Urinary bladder (tissue), 4 donors: ENCODE results near the gene RYR3. TPM values are rescaled to one million over a fixed set of nuclear protein-coding genes. Genes with fewer than 3 reads are reported as not detected.

ENCODE experiments used
- DNase-seq: peaks from one replicate; pipeline ENCODE4 v3.0.0-alpha.2; 2015; ENCODE audit errors: extremely low spot score
- H3K27ac ChIP-seq: one replicate; pipeline ENCODE4 v1.5.1; 2013; ENCODE audit warnings: low read depth, mild to moderate bottlenecking, moderate library complexity
- H3K36me3 ChIP-seq: one replicate; pipeline ENCODE4 v1.6.1; 2013; ENCODE audit warnings: mild to moderate bottlenecking, moderate library complexity; ENCODE audit not compliant: insufficient read depth
- H3K4me1 ChIP-seq: one replicate; pipeline ENCODE4 v1.6.1; 2013; ENCODE audit warnings: mild to moderate bottlenecking, moderate library complexity; ENCODE audit not compliant: insufficient read depth
- H3K4me3 ChIP-seq: one replicate; pipeline ENCODE4 v1.5.1; 2013; ENCODE audit warnings: low read depth, low read length
- WGBS: extraction: QIAGEN DNeasy Blood & Tissue Kit; methylation state at CpG from one replicate; pipeline ENCODE4 v1.1.7; 2013; 5-methylcytosine and 5-hydroxymethylcytosine counted together
- polyA plus RNA-seq: library from polyadenylated mRNA; stranded (reverse); fragments of 200-250 nt; gene quantifications from one replicate; pipeline ENCODE4 v1.2.3, GENCODE V29; 2013
- total RNA-seq: library from RNA; depleted of rRNA; stranded (reverse); fragments of >200 nt; gene quantifications from one replicate; pipeline ENCODE4 v1.2.3, GENCODE V29; 2014
- donor health status: healthy with polysubstance abuse.
- donor health status: healthy.

The RYR3 gene
- total and polyA plus RNA-seq, 2 donors, result 5.1 to 10.5 TPM

- WGBS, result 96% methylated on average over 3 of the region's 3 CpGs
- Histone ChIP-seq H3K27ac (no peak overlapping the region), H3K4me1 (no peaks in the 10 kb centered on the region), H3K4me3 (no peak overlapping the region), H3K36me3 (no peaks in the 10 kb centered on the region)
- no peak for DNase-seq
Observed at GRCh38 chr15:33489335-33489734, 178.6 kb downstream of the RYR3 start.

- 24% methylated on average over 1 of the region's 1 CpG for WGBS
- no peak for DNase-seq
Observed at GRCh38 chr15:33490703-33491102, 179.9 kb downstream of the RYR3 start.

DNA sequence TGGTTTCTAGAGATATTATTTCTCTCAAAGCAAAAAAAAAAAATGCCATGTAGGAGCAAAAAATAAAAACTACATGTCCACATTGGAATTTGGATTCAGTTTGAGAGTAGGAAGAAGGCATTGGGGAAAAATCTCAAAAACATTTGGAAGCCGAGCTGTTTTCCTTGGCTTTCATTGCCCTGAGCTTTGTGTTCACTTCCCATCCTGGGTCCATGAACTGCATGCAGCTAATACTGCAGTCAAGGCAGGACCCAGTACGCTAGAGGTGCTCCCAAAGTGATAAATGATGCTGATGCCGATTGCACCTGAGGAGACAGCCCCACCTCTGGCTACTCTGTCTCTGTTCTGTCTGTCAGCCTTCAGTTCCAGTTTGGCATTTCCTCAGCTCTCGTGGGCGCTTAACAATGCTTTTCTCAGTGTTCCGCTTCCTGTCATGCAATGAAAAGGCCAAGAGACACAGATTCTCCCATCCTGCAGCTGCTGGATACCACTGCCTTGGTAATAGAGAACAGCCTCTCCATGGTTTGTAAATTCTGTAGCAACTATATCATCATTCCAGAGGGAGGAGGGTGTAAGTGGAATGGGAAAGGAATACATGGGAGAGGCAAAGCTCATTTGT, 181.8 kb downstream of the RYR3 start:
- no peaks in the 10 kb centered on the region for H3K36me3 ChIP-seq
- H3K27ac ChIP-seq, result no peak overlapping the region
- H3K4me3 ChIP-seq, result no peak overlapping the region
- H3K4me1 ChIP-seq, result no peaks in the 10 kb centered on the region
- no peak for DNase-seq
- 72% methylated on average over 6 of the region's 6 CpGs for WGBS

More at GRCh38 chr15:33490703-33491102, 179.9 kb downstream of the RYR3 start:
- Histone ChIP-seq H3K4me3 (no peak overlapping the region), H3K36me3 (no peaks in the 10 kb centered on the region), H3K27ac (no peak overlapping the region), H3K4me1 (no peaks in the 10 kb centered on the region)

- Histone ChIP-seq H3K27ac (no peak overlapping the region), H3K4me3 (no peak overlapping the region), H3K36me3 (no peaks in the 10 kb centered on the region), H3K4me1 (no peaks in the 10 kb centered on the region)
- DNase-seq, result no peak
Observed at GRCh38 chr15:33494306-33494705, 183.5 kb downstream of the RYR3 start.

GRCh38 chr15:33500432-33501195, 189.8 kb downstream of the RYR3 start:
- no peak for DNase-seq
- H3K4me1 ChIP-seq, result no peaks in the 10 kb centered on the region
- 72% methylated on average over 3 of the region's 3 CpGs for WGBS
- no peak overlapping the region for H3K4me3 ChIP-seq
- H3K36me3 ChIP-seq, result no peaks in the 10 kb centered on the region
- no peak overlapping the region for H3K27ac ChIP-seq

- no peak overlapping the region for H3K4me3 ChIP-seq
- WGBS, result 83% methylated on average over 5 of the region's 5 CpGs
- H3K36me3 ChIP-seq, result no peaks in the 10 kb centered on the region
- H3K27ac ChIP-seq, result no peak overlapping the region
- no peaks in the 10 kb centered on the region for H3K4me1 ChIP-seq
- DNase-seq, result no peak
Observed at GRCh38 chr15:33503681-33504080, 192.9 kb downstream of the RYR3 start.

GRCh38 chr15:33506781-33507296, 196.1 kb downstream of the RYR3 start:
- no peak for DNase-seq
- Histone ChIP-seq H3K4me1 (no peaks in the 10 kb centered on the region), H3K36me3 (no peaks in the 10 kb centered on the region), H3K4me3 (no peak overlapping the region), H3K27ac (no peak overlapping the region)
- WGBS, result 52% methylated on average over 1 of the region's 1 CpG

DNA sequence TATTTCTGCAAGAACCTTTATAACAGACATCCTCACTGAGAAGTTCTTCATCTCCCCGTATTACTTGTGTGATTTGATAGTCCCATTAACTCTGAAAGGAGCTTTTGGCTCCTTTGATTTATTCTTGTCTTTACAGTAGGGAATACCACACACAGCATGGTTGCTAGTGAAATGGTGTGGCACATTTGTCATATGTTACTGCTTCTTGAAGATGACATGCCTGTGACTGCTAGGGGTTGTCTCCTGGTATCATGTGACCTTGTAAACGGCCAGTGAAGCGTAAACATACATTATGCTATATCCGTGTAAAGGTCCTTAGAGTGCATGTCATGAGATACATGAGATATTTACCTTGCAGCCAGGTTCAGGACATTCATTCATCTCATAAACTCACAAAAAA, 197.9 kb downstream of the RYR3 start:
- no peaks in the 10 kb centered on the region for H3K36me3 ChIP-seq
- no peak for DNase-seq
- no peak overlapping the region for H3K27ac ChIP-seq
- H3K4me1 ChIP-seq, result no peaks in the 10 kb centered on the region
- 57% methylated on average over 4 of the region's 4 CpGs for WGBS
- H3K4me3 ChIP-seq, result no peak overlapping the region

DNA sequence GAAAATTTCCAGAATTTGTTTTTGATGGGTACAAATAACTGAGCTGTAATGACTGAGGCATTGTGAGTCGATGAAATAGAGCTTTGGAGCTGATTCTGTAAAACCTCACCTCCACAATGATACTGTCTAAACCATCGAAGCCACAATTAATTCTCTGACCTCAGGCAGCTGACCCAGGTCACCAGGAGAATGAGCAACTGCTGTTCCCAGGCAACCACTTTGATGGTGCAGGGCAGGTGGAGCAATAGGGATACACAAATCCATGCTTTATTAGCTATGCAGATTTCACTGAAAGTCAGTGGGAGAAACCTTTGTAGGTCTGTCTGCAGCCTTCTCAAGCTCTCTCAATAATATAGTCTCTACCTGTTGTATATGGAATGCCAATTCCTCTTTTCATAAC, 204.4 kb downstream of the RYR3 start:
- DNase-seq, result no peak
- Histone ChIP-seq H3K27ac (no peak overlapping the region), H3K4me1 (no peaks in the 10 kb centered on the region), H3K36me3 (no peaks in the 10 kb centered on the region), H3K4me3 (no peak overlapping the region)
- 88% methylated on average over 2 of the region's 2 CpGs for WGBS

DNA sequence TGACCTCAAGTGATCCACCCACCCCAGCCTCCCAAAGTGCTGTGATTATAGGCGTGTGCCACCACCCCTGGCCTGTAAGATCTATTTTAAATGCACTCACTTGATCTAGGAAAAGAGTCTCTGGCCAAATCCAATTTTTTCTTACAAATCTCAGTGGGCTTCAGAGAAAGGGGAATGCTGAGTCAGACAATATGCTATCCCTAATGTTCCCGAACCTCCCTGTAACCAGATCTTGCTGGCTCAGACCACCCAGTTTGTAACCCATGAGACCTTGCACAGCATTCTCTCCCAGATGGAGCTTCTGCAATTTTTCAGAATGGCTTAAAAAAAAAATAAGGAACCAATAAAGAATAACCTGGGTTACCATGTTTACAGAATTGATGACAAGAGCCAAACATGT, 205.8 kb downstream of the RYR3 start:
- Histone ChIP-seq H3K36me3 (no peaks in the 10 kb centered on the region), H3K4me3 (no peak overlapping the region), H3K27ac (no peak overlapping the region), H3K4me1 (no peaks in the 10 kb centered on the region)
- 77% methylated on average over 2 of the region's 2 CpGs for WGBS
- DNase-seq, result no peak

GRCh38 chr15:33517944-33518343, 207.2 kb downstream of the RYR3 start:
- DNase-seq, result no peak
- no peaks in the 10 kb centered on the region for H3K36me3 ChIP-seq
- no peak overlapping the region for H3K4me3 ChIP-seq
- WGBS, result 79% methylated on average over 2 of the region's 2 CpGs
- no peak overlapping the region for H3K27ac ChIP-seq
- H3K4me1 ChIP-seq, result no peaks in the 10 kb centered on the region

DNA sequence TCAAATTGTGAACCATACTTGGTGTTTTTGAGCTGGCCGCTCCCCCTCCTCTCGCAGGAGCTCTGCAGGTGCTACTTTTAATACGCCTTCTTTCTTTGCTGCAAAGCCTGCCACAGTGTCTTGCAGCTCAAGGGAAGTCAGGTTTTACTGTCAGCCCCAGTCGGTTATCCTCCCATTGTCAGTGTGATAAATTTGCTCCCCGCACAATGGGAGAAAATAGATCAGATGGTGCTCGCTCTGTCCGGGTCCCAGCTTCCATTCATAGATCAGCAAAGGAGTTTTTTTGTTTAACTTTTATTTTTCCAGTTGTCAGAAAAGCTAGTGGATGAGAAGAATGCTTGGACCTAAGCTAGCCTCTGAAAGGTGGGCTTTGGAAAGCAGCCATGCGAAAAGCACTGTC, 207.7 kb downstream of the RYR3 start:
- Histone ChIP-seq H3K36me3 (no peaks in the 10 kb centered on the region), H3K27ac (no peak overlapping the region), H3K4me3 (no peak overlapping the region), H3K4me1 (no peaks in the 10 kb centered on the region)
- DNase-seq, result no peak
- WGBS, result 84% methylated on average over 8 of the region's 8 CpGs

- 93% methylated on average over 3 of the region's 3 CpGs for WGBS
- no peak overlapping the region for H3K27ac ChIP-seq
- no peak overlapping the region for H3K4me3 ChIP-seq
Observed at GRCh38 chr15:33524274-33524673, 213.5 kb downstream of the RYR3 start.

GRCh38 chr15:33526532-33526931, 215.8 kb downstream of the RYR3 start:
- Histone ChIP-seq H3K36me3 (no peaks in the 10 kb centered on the region), H3K27ac (no peak overlapping the region)
- WGBS, result 80% methylated on average over 3 of the region's 3 CpGs

More at GRCh38 chr15:33524274-33524673, 213.5 kb downstream of the RYR3 start:
- H3K4me1 ChIP-seq, result no peaks in the 10 kb centered on the region
- H3K36me3 ChIP-seq, result no peaks in the 10 kb centered on the region
- no peak for DNase-seq

More at GRCh38 chr15:33526532-33526931, 215.8 kb downstream of the RYR3 start:
- Histone ChIP-seq H3K4me3 (no peak overlapping the region), H3K4me1 (no peaks in the 10 kb centered on the region)
- no peak for DNase-seq
